H9 (cell line): ENCODE measurements around the gene EPS8L3. TPM values are rescaled to one million over a fixed set of nuclear protein-coding genes. Genes with fewer than 3 reads are reported as not detected.

Source experiments
- DNase-seq: peaks from one replicate; pipeline ENCODE4 v3.0.0-alpha.2; 2017
- H2AFZ ChIP-seq: one replicate; pipeline ENCODE4 v1.6.1; 2013; ENCODE audit warnings: mild to moderate bottlenecking, low read length, control low read depth, moderate library complexity
- H2AK5ac ChIP-seq: 2 replicates; pipeline ENCODE4 v1.6.1; 2013; ENCODE audit warnings: low read length, control low read depth, mixed read lengths; ENCODE audit not compliant: insufficient read length
- H2BK120ac ChIP-seq: one replicate; pipeline ENCODE4 v1.6.1; 2013; ENCODE audit warnings: low read depth, mild to moderate bottlenecking, low read length, control low read depth, inconsistent platforms; ENCODE audit not compliant: poor library complexity, severe bottlenecking
- H2BK12ac ChIP-seq: 2 replicates; pipeline ENCODE4 v1.6.1; 2013; ENCODE audit warnings: low read length, control low read depth, mixed read lengths, low read depth; ENCODE audit not compliant: insufficient read length
- H2BK15ac ChIP-seq: 2 replicates; pipeline ENCODE4 v1.6.1; 2013; ENCODE audit warnings: low read depth, low read length, control low read depth
- H2BK20ac ChIP-seq: one replicate; pipeline ENCODE4 v1.6.1; 2013; ENCODE audit warnings: low read depth, mild to moderate bottlenecking, low read length, control low read depth, inconsistent platforms; ENCODE audit not compliant: poor library complexity, severe bottlenecking
- H2BK5ac ChIP-seq: 2 replicates; pipeline ENCODE4 v1.6.1; 2013; ENCODE audit warnings: low read length, control low read depth, mixed read lengths; ENCODE audit not compliant: insufficient read length
- H3K14ac ChIP-seq: 2 replicates; pipeline ENCODE4 v1.6.1; 2013; ENCODE audit warnings: low read length, control low read depth; ENCODE audit not compliant: insufficient read depth
- H3K18ac ChIP-seq: 2 replicates; pipeline ENCODE4 v1.6.1; 2013; ENCODE audit warnings: low read depth, mild to moderate bottlenecking, mixed read lengths, low read length, control low read depth; ENCODE audit not compliant: insufficient read length
- H3K23ac ChIP-seq: 2 replicates; pipeline ENCODE4 v1.6.1; 2013; ENCODE audit warnings: low read length, control low read depth, mixed read lengths, low read depth; ENCODE audit not compliant: insufficient read length
- H3K23me2 ChIP-seq: 2 replicates; pipeline ENCODE4 v1.6.1; 2013; ENCODE audit warnings: low read depth, mild to moderate bottlenecking, mixed read lengths, low read length, control low read depth; ENCODE audit not compliant: insufficient read length, poor library complexity, severe bottlenecking
- H3K27ac ChIP-seq: 2 replicates; pipeline ENCODE4 v1.5.1; 2013; ENCODE audit warnings: low read length, control low read depth, mixed read lengths, low read depth; ENCODE audit not compliant: insufficient read length
- H3K27me3 ChIP-seq: 2 replicates; pipeline ENCODE4 v1.6.1; 2013; ENCODE audit warnings: low read length, control low read depth, inconsistent platforms; ENCODE audit not compliant: insufficient read depth
- H3K4ac ChIP-seq: 2 replicates; pipeline ENCODE4 v1.6.1; 2013; ENCODE audit warnings: low read depth, mild to moderate bottlenecking, control low read depth, inconsistent platforms, low read length, moderate library complexity
- H3K4me1 ChIP-seq: 2 replicates; pipeline ENCODE4 v1.6.1; 2013; ENCODE audit warnings: low read length, control low read depth, inconsistent platforms; ENCODE audit not compliant: insufficient read depth
- H3K4me2 ChIP-seq: 2 replicates; pipeline ENCODE4 v1.6.1; 2013; ENCODE audit warnings: low read length, control low read depth, mixed read lengths; ENCODE audit not compliant: insufficient read length, insufficient read depth
- H3K56ac ChIP-seq: 2 replicates; pipeline ENCODE4 v1.6.1; 2013; ENCODE audit warnings: low read depth, mild to moderate bottlenecking, mixed read lengths, low read length, control low read depth; ENCODE audit not compliant: insufficient read length
- H3K79me1 ChIP-seq: 2 replicates; pipeline ENCODE4 v1.6.1; 2013; ENCODE audit warnings: low read depth, mild to moderate bottlenecking, moderate library complexity, low read length, control low read depth, inconsistent platforms; ENCODE audit not compliant: insufficient read depth, poor library complexity, severe bottlenecking
- H3K79me2 ChIP-seq: 2 replicates; pipeline ENCODE4 v1.6.1; 2013; ENCODE audit warnings: low read length, control low read depth, inconsistent platforms; ENCODE audit not compliant: insufficient read depth
- H3K9ac ChIP-seq: 2 replicates; pipeline ENCODE4 v1.6.1; 2013; ENCODE audit warnings: low read length, control low read depth, mixed read lengths; ENCODE audit not compliant: insufficient read length; ENCODE audit errors: extremely low read depth
- H3K9me3 ChIP-seq: one replicate; pipeline ENCODE4 v1.6.1; 2013; ENCODE audit warnings: low read depth, low read length, inconsistent platforms; ENCODE audit not compliant: control insufficient read depth
- H3T11ph ChIP-seq: one replicate; pipeline ENCODE4 v1.6.1; 2013; ENCODE audit warnings: mild to moderate bottlenecking, low read length, control low read depth, inconsistent platforms
- H4K20me1 ChIP-seq: one replicate; pipeline ENCODE4 v1.6.1; 2013; ENCODE audit not compliant: control insufficient read depth, insufficient read length, insufficient read depth
- H4K5ac ChIP-seq: 2 replicates; pipeline ENCODE4 v1.6.1; 2013; ENCODE audit warnings: low read depth, mild to moderate bottlenecking, mixed read lengths, low read length, control low read depth; ENCODE audit not compliant: insufficient read length
- H4K8ac ChIP-seq: replicated peaks from 2 replicates; pipeline ENCODE4 v1.6.1; 2013; ENCODE audit warnings: low read length, control low read depth, mixed read lengths, low read depth; ENCODE audit not compliant: insufficient read length
- H4K91ac ChIP-seq: 2 replicates; pipeline ENCODE4 v1.6.1; 2013; ENCODE audit warnings: low read depth, mild to moderate bottlenecking, moderate library complexity, mixed read lengths, low read length, control low read depth; ENCODE audit not compliant: insufficient read length
- H3K27ac Mint-ChIP-seq, 3 experiments: 2 replicates in 2 of 3; 3 replicates in 1 of 3; pipeline ENCODE4 v1.8.0; 2020 to 2021; ENCODE audit warnings: mixed read lengths in 3 of 3, mild to moderate bottlenecking in 1 of 3, moderate library complexity in 1 of 3
- H3K27me3 Mint-ChIP-seq: 2 replicates; pipeline ENCODE4 v1.8.0; 2021; ENCODE audit warnings: low read depth, mild to moderate bottlenecking, moderate library complexity, mixed read lengths
- H3K36me3 Mint-ChIP-seq, 3 experiments: 2 replicates in 2 of 3; 3 replicates in 1 of 3; pipeline ENCODE4 v1.8.0; 2020 to 2021; ENCODE audit warnings: low read depth in 3 of 3, mixed read lengths in 3 of 3; ENCODE audit not compliant: insufficient read depth in 1 of 3
- H3K4me1 Mint-ChIP-seq, 2 experiments: 2 replicates each; pipeline ENCODE4 v1.8.0; 2020; ENCODE audit warnings: mixed read lengths in 2 of 2
- H3K4me3 Mint-ChIP-seq, 2 experiments: 2 replicates in 1 of 2; 3 replicates in 1 of 2; pipeline ENCODE4 v1.8.0; 2020 to 2021; ENCODE audit warnings: mild to moderate bottlenecking in 2 of 2, mixed read lengths in 2 of 2, moderate library complexity in 1 of 2
- H3K9me3 Mint-ChIP-seq, 2 experiments: 2 replicates in 1 of 2; 3 replicates in 1 of 2; pipeline ENCODE4 v1.8.0; 2020; ENCODE audit warnings: mild to moderate bottlenecking in 2 of 2, mixed read lengths in 2 of 2, moderate library complexity in 1 of 2
- WGBS: extraction: QIAGEN DNeasy Blood & Tissue Kit; methylation state at CpG from one replicate; pipeline ENCODE4 v1.1.7; 2013; ENCODE audit warnings: missing lambda C conversion rate, low lambda C conversion rate, mixed read lengths; ENCODE audit not compliant: insufficient read length; ENCODE audit errors: extremely low coverage; 5-methylcytosine and 5-hydroxymethylcytosine counted together
- total RNA-seq: library from RNA; stranded (reverse); gene quantifications from 2 replicates; pipeline ENCODE4 v1.2.1, GENCODE V29; 2021
- TF ChIP-seq, protein P1 (sequence below): fragments of 200-600 bp; sonication (generic); conservative IDR thresholded peaks from 3 replicates; pipeline ENCODE4 v1.8.0; 2021; ENCODE audit warnings: antibody characterized with exemption, mild to moderate bottlenecking

EPS8L3 gene
- total RNA-seq, 1 experiment from 2014 or later = not detected

- no peaks in the 10 kb centered on the region; the same call in 1 of the 2 replicates for H3K27me3 ChIP-seq
- no peak overlapping the region for H3K4ac ChIP-seq
- Mint-ChIP-seq H3K36me3 (no peaks in the 10 kb centered on the region), H3K4me3 (peak overlapping the region in 1 of 2 experiments; percentile 9; a peak in 1 of 5 replicates), H3K27ac (peak overlapping the region in 1 of 3 experiments; percentile 55; a peak in 2 of 7 replicates), H3K9me3 (no peaks in the 10 kb centered on the region), H3K4me1 (peaks cover 40 to 43% of the 10 kb centered on the region in 2 experiments), H3K27me3 (peaks cover under 1% of the 10 kb centered on the region)
- H3K79me1 ChIP-seq = no peaks in the 10 kb centered on the region
- no peak overlapping the region for H2AFZ ChIP-seq
- H3K9ac ChIP-seq = no peak overlapping the region
- H3K9me3 ChIP-seq = no peaks in the 10 kb centered on the region
- H4K8ac ChIP-seq = no peak overlapping the region
- H3T11ph ChIP-seq = no peak overlapping the region
- TF ChIP-seq, protein P1, sequence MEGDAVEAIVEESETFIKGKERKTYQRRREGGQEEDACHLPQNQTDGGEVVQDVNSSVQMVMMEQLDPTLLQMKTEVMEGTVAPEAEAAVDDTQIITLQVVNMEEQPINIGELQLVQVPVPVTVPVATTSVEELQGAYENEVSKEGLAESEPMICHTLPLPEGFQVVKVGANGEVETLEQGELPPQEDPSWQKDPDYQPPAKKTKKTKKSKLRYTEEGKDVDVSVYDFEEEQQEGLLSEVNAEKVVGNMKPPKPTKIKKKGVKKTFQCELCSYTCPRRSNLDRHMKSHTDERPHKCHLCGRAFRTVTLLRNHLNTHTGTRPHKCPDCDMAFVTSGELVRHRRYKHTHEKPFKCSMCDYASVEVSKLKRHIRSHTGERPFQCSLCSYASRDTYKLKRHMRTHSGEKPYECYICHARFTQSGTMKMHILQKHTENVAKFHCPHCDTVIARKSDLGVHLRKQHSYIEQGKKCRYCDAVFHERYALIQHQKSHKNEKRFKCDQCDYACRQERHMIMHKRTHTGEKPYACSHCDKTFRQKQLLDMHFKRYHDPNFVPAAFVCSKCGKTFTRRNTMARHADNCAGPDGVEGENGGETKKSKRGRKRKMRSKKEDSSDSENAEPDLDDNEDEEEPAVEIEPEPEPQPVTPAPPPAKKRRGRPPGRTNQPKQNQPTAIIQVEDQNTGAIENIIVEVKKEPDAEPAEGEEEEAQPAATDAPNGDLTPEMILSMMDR = no peak
- no peak overlapping the region for H2AK5ac ChIP-seq
- H3K18ac ChIP-seq = peak overlapping the region; percentile 49
- WGBS = no CpG with 5 or more reads among the region's 9 CpGs
- no peak overlapping the region for H2BK15ac ChIP-seq
- no peak overlapping the region for H3K56ac ChIP-seq
- no peak overlapping the region for H3K4me2 ChIP-seq
- peaks cover 6% of the 10 kb centered on the region; the same call in 1 of the 2 replicates for H3K4me1 ChIP-seq
- no peak overlapping the region for H3K27ac ChIP-seq
- no peaks in the 10 kb centered on the region for H3K23me2 ChIP-seq
- no peak overlapping the region for H4K5ac ChIP-seq
- H2BK20ac ChIP-seq = no peak overlapping the region
- H3K14ac ChIP-seq = no peak overlapping the region
- H2BK12ac ChIP-seq = no peak overlapping the region
- DNase-seq = peak; percentile 26
- H4K20me1 ChIP-seq = no peaks in the 10 kb centered on the region
- no peak overlapping the region for H3K23ac ChIP-seq
- no peak overlapping the region for H2BK120ac ChIP-seq
- H4K91ac ChIP-seq = no peak overlapping the region
- no peak overlapping the region for H2BK5ac ChIP-seq
- H3K79me2 ChIP-seq = no peaks in the 10 kb centered on the region
Observed at GRCh38 chr1:109791495-109792043, 27.8 kb upstream of the EPS8L3 start.
